ENCODE data around the gene TMEM79.

DNA sequence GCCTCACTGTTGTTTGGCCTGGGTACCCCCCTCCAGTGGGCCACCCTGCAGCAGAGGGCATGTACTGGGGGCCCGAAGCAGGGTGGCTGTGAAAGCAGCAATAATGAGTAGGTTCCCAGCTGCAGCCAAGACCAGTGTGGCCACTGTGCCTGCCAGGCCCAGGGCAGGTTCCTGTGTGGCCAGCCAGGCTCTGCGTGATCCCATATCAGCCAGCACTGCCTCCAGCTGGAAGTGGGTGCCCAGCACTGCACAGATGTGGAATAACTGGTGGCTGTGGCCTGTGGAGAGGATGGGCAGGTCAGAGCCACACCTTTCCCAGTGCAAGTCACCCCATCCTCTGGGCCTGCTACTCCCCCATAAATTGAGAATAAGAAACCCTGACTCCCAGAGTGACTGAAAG is 40.0 kb upstream of the TMEM79 start:
- TF ChIP-seq POLR2AphosphoS5 (IDR thresholded peaks at IDR 0.05) (no peak), POLR2A (IDR thresholded peaks at IDR 0.05) (no peak), CTCF (IDR thresholded peaks at IDR 0.05) (no peak)
